ENCODE data around the gene PGM2.

- TF ChIP-seq POLR2A (IDR thresholded peaks at IDR 0.05) = no peak
- no peak for TF ChIP-seq CTCF (IDR thresholded peaks at IDR 0.05)
Observed at GRCh38 chr4:37896206-37896860, 69.8 kb downstream of the PGM2 start.

Data from tibial nerve (tissue), 3 donors.